Kidney epithelial cell (primary cell): ENCODE measurements around the gene HTR1B. TPM values are rescaled to one million over a fixed set of nuclear protein-coding genes. Genes with fewer than 3 reads are reported as not detected.

Experiments
- DNase-seq: peaks from one replicate; pipeline ENCODE4 v3.0.0-alpha.2; 2010; ENCODE audit warnings: low read depth
- H3K27me3 ChIP-seq: 2 replicates; pipeline ENCODE4 v1.6.0; 2011; ENCODE audit warnings: low read length; ENCODE audit not compliant: control insufficient read depth, insufficient read depth
- H3K36me3 ChIP-seq: 2 replicates; pipeline ENCODE4 v1.5.1; 2011; ENCODE audit warnings: low read length; ENCODE audit not compliant: control insufficient read depth, insufficient read depth
- H3K4me3 ChIP-seq: 2 replicates; pipeline ENCODE4 v1.5.1; 2011; ENCODE audit warnings: low read depth, mild to moderate bottlenecking, control low read depth, low read length
- CTCF ChIP-seq: IDR thresholded peaks from 2 replicates; pipeline ENCODE4 v1.5.1; 2011; ENCODE audit warnings: mild to moderate bottlenecking, moderate library complexity, low read length, control low read depth, inconsistent platforms; ENCODE audit not compliant: insufficient read depth, poor library complexity, severe bottlenecking
- total RNA-seq: library from RNA; depleted of rRNA; stranded (reverse); fragments of >200 nt; gene quantifications from 2 replicates; pipeline ENCODE4 v1.2.3, GENCODE V29; 2015

The HTR1B gene
- total RNA-seq, 1 donor from 2014 or later = 1.5 TPM

- DNase-seq = no peak
- TF ChIP-seq CTCF = no peak
- H3K4me3 ChIP-seq = no peak overlapping the region
- no peaks in the 10 kb centered on the region for H3K36me3 ChIP-seq
- H3K27me3 ChIP-seq = no peaks in the 10 kb centered on the region
Observed at GRCh38 chr6:77445214-77445613, 18.1 kb downstream of the HTR1B start.

GRCh38 chr6:77440206-77440976 lies 22.9 kb downstream of the HTR1B start:
- Histone ChIP-seq H3K4me3 (no peak overlapping the region), H3K36me3 (no peaks in the 10 kb centered on the region), H3K27me3 (no peaks in the 10 kb centered on the region)
- no peak for TF ChIP-seq CTCF
- no peak for DNase-seq

- no peak overlapping the region for H3K4me3 ChIP-seq
Observed at GRCh38 chr6:77433888-77434287, 29.4 kb downstream of the HTR1B start.

GRCh38 chr6:77430504-77430903 lies 32.8 kb downstream of the HTR1B start:
- no peak for TF ChIP-seq CTCF
- no peaks in the 10 kb centered on the region for H3K36me3 ChIP-seq
- H3K4me3 ChIP-seq = no peak overlapping the region
- no peak for DNase-seq
- H3K27me3 ChIP-seq = no peaks in the 10 kb centered on the region

More at GRCh38 chr6:77433888-77434287, 29.4 kb downstream of the HTR1B start:
- no peak for DNase-seq
- no peaks in the 10 kb centered on the region for H3K36me3 ChIP-seq
- no peaks in the 10 kb centered on the region for H3K27me3 ChIP-seq
- TF ChIP-seq CTCF = no peak

GRCh38 chr6:77425671-77426070 lies 37.6 kb downstream of the HTR1B start:
- Histone ChIP-seq H3K36me3 (no peaks in the 10 kb centered on the region), H3K27me3 (no peaks in the 10 kb centered on the region), H3K4me3 (no peak overlapping the region)
- DNase-seq = no peak
- TF ChIP-seq CTCF = no peak

- H3K4me3 ChIP-seq = no peak overlapping the region
- DNase-seq = no peak
- TF ChIP-seq CTCF = no peak
- no peaks in the 10 kb centered on the region for H3K27me3 ChIP-seq
- H3K36me3 ChIP-seq = no peaks in the 10 kb centered on the region
Observed at GRCh38 chr6:77425216-77425615, 38.1 kb downstream of the HTR1B start.
